ACC112 (cell line): ENCODE results near the gene IQCK.

Experiments
- H2AFZ ChIP-seq: fragments of 200-600 bp; sonication (generic); one replicate; pipeline ENCODE4 v1.6.0; 2017; ENCODE audit warnings: antibody characterized with exemption, low read length; ENCODE audit not compliant: unreplicated experiment
- H3K27ac ChIP-seq: fragments of 200-600 bp; sonication (generic); 2 replicates; pipeline ENCODE4 v1.5.1; 2014; ENCODE audit warnings: low read depth, mild to moderate bottlenecking, antibody characterized with exemption, low read length, moderate library complexity
- H3K27me3 ChIP-seq: fragments of 200-600 bp; sonication (generic); 2 replicates; pipeline ENCODE4 v1.6.1; 2014; ENCODE audit warnings: mild to moderate bottlenecking, antibody characterized with exemption, low read length, moderate library complexity, mixed read lengths; ENCODE audit not compliant: insufficient read depth
- H3K36me3 ChIP-seq: fragments of 200-600 bp; sonication (generic); 2 replicates; pipeline ENCODE4 v1.6.1; 2016; ENCODE audit warnings: mild to moderate bottlenecking, antibody characterized with exemption, low read length, moderate library complexity, mixed read lengths; ENCODE audit not compliant: insufficient read depth
- H3K4me1 ChIP-seq: fragments of 200-600 bp; sonication (generic); one replicate; pipeline ENCODE4 v1.6.1; 2016; ENCODE audit warnings: low read length, mixed read lengths; ENCODE audit not compliant: insufficient read depth, unreplicated experiment, control insufficient read depth
- H3K4me3 ChIP-seq: fragments of 200-600 bp; sonication (generic); 2 replicates; pipeline ENCODE4 v1.5.1; 2014; ENCODE audit warnings: mild to moderate bottlenecking, low read depth, low read length
- H3K79me2 ChIP-seq: fragments of 200-600 bp; sonication (generic); one replicate; pipeline ENCODE4 v1.6.0; 2016; ENCODE audit warnings: low read length; ENCODE audit not compliant: control insufficient read depth, unreplicated experiment, insufficient read depth

The IQCK gene

DNA sequence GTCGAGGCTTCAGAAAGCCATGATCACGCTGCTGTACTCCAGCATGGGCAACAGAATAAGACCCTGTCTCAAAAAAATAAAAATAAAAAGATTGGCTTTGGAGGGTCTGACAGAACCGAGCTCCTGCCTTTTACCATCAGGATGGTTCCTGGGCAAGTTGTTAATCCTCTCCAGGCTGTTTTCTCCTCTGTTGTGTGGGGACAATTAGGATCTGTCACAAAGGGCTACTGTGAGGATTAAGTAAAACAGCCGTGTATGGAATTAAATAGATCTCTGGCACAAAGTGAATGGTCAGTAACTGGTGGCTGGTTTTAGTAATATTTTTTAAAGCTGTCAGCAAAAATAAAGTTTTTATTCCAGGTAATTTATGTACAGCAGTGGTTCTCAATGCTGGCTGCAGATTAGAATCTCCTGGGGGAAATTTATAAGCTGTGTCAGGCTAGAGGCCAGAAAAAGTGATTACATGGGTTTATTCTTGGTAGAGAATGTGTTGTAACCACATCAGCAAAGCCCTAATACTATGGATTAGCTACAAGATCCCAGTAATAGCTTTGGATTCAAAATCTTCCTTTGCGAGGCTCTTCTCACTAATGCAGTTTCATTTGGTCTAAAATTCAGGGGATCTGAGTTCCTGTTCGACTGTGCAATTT is 119.4 kb downstream of the IQCK start:
- H3K4me3 ChIP-seq = no peak overlapping the region
- H3K27me3 ChIP-seq = no peaks in the 10 kb centered on the region
- H3K36me3 ChIP-seq = no peaks in the 10 kb centered on the region
- H3K79me2 ChIP-seq = no peaks in the 10 kb centered on the region
- no peak overlapping the region for H2AFZ ChIP-seq
- H3K27ac ChIP-seq = no peak overlapping the region
- H3K4me1 ChIP-seq = no peaks in the 10 kb centered on the region

DNA sequence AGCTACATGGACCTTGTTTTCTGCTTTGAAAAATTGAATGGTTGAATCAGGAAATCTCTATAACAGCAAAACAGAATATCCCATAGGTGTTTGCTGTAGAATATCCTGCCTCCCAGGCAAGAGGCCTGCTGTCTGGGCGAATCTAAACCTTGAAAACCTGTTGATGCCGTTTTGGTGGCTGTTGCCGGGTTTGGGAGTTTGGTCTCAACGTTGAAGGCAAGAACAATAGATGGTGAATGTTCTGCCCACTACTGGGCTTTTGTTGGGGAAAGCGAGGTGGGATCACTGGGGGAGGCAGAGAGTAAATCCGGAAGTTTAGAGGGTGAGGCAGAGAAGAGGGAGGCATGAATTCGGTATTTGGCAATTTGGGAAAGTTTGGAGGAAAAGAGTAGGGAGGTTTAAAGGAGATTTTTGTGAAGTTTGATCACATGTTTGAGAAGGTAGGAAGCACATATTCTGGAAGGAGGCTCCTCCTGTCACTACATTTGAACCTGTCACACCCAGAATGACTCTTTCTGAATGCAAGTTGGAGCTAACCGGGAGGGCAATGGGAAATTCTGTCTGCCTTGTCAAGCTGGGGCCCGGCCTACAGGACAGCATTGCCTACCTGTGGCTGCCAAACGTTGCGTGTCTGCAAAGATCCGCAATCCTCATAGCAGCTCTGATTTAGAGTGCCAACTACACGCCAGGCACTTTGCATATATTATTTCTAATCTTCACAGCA is 120.1 kb downstream of the IQCK start:
- no peaks in the 10 kb centered on the region for H3K4me1 ChIP-seq
- no peaks in the 10 kb centered on the region for H3K27me3 ChIP-seq
- H2AFZ ChIP-seq = no peak overlapping the region
- no peaks in the 10 kb centered on the region for H3K79me2 ChIP-seq
- H3K36me3 ChIP-seq = no peaks in the 10 kb centered on the region
- no peak overlapping the region for H3K4me3 ChIP-seq
- no peak overlapping the region for H3K27ac ChIP-seq

DNA sequence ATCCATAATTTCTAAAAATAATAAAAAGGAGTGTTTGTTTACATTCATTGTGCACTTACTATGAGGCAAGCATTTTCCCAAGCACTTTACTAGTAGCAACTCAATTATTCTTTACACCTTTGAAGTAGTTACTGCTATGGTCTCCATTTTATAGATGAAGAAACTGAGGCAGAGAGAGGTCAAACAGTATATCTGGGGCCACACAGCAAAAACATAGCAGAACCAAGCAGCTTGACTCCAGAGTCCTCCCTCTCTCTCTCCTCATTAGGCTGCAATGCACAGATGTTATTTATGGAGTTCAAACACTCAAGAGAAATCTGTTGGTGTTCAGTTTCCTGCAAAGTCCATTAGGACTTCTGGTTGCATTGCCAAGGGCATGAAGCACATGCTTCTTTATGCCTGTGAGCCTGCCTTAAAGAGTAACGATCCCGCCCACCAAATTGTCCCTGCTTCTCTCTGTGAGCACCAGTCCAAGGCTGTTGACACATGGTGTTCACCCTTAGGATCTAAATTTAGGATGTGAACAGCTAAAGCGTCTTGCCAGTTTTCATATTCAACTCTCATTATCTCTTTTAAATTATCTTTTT is 122.5 kb downstream of the IQCK start:
- Histone ChIP-seq H3K4me1 (peaks cover 8% of the 10 kb centered on the region), H3K4me3 (no peak overlapping the region), H3K36me3 (0 out of 2 replicates have a peak, but pooled peaks cover 2% of the 10 kb centered on the region), H2AFZ (no peak overlapping the region), H3K27me3 (no peaks in the 10 kb centered on the region), H3K27ac (no peak overlapping the region), H3K79me2 (no peaks in the 10 kb centered on the region)

DNA sequence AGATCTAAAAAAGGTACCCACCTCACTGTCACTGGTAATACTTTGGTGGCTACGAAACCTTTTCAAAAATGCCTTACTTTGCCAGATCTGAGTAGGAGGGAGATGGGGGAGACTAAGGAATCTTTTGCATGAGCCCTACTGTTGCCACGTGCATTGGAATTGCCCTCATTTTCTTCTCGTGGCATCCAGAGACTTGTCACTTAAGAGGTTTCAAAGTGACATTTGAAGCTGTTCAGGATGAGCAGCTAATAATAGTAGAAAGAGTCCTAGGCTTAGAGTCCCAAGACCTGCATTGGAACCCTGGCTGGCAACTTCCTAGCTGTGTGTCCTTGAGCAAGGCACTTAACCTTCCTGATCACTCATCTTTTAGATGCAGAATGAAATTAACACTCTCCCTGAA is 123.1 kb downstream of the IQCK start:
- Histone ChIP-seq H2AFZ (no peak overlapping the region), H3K4me3 (no peak overlapping the region), H3K36me3 (0 out of 2 replicates have a peak, but pooled peaks cover 2% of the 10 kb centered on the region), H3K4me1 (peaks cover 8% of the 10 kb centered on the region), H3K27ac (no peak overlapping the region), H3K27me3 (no peaks in the 10 kb centered on the region), H3K79me2 (no peaks in the 10 kb centered on the region)

DNA sequence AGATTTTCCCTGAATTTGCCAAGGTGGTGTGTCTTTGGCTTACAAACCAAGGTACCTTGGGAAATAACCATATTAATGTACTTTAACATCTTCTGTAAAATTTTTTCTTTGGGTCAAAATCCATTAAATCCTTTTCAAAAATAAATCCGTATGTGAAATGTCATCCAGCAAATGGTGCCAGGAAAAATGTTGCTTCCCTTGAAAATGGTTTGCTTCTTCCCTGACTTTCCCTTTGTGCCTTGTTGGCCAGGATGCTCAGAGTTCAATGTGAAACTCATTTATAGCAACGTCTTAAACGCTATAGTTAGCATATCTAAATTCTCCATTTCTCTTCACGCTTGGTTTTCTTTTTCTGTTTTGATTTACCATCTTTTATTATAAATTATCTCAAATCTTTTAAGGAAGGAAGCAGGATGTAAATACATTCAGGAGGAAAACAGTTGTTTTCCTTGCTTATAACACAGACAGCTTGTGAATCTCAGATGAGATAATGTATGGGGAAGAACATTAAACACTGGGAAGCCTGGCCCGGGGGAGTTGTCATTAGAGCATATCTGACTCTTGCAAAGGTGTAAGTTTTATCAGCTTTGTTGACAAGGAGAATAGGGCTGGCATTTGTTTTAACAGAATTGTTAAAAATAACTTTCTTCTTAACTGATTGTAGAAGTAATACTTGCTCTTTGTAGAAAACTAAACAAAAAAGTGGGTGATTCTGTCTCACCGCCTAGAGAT is 124.5 kb downstream of the IQCK start:
- Histone ChIP-seq H3K27me3 (no peaks in the 10 kb centered on the region), H3K36me3 (0 out of 2 replicates have a peak, but pooled peaks cover 2% of the 10 kb centered on the region), H3K79me2 (no peaks in the 10 kb centered on the region), H3K4me1 (peaks cover 8% of the 10 kb centered on the region), H3K27ac (no peak overlapping the region), H3K4me3 (no peak overlapping the region), H2AFZ (no peak overlapping the region)

DNA sequence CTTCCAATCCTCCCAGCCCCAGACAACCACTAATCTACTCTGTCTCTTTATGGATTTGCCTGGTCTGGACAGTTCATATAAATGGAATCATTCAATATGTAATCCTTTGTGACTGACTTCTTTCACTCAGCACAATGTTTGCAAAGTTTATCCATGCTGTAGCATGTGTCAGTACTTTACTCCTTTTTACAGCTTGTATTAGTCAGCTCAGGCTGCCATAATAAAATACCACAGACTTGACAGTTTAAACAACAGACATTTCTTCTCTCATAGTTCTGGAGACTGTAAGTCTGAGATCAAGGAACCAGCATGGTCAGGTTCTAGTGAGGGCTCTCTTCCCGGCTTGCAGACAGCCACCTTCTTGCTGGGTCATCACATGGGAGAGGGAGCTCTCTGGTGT is 125.3 kb downstream of the IQCK start:
- no peak overlapping the region for H3K27ac ChIP-seq
- peaks cover 8% of the 10 kb centered on the region for H3K4me1 ChIP-seq

DNA sequence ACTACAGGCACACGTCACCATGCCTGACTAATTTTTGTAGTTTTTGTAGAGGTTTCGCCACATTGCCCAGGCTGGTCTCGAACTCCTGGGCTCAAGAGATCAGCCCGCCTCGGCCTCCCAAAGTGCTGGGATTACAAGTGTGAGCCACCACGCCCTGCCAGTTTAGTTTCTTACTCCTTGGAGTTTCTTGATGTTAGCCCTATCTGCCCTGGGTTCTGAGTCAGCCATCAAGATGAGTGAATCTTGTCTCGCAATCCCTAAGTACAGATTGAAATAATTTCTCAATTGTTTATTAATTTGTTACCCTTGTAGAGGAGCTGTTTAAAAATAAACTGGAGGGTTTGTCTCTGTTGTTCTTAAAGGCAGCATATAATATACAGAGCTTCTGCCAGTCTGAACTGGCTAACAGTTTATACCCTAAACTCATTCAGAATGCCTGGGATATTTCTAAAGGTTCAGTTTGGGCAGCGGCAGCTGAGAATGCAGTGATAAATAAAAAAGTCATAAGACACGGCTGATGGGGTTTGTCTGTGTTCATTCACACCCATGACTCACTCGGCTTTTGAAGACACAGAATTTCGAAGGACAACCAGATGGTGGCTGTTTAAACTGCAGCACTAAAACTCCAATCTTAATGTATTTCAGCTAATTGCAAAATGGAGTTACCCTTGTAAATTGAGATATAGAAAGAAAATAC is 127.0 kb downstream of the IQCK start:
- 0 out of 2 replicates have a peak, but pooled peaks cover 2% of the 10 kb centered on the region for H3K36me3 ChIP-seq
- H3K79me2 ChIP-seq = no peaks in the 10 kb centered on the region
- H3K4me3 ChIP-seq = no peak overlapping the region; the same call in 1 of the 2 replicates
- H3K4me1 ChIP-seq = peaks cover 8% of the 10 kb centered on the region
- peak overlapping the region; percentile 78 for H3K27ac ChIP-seq
- peak overlapping the region; percentile 90 for H2AFZ ChIP-seq
- H3K27me3 ChIP-seq = no peaks in the 10 kb centered on the region

More for the DNA sequence above, 125.3 kb downstream of the IQCK start:
- no peaks in the 10 kb centered on the region for H3K79me2 ChIP-seq
- H2AFZ ChIP-seq = no peak overlapping the region
- H3K4me3 ChIP-seq = no peak overlapping the region
- H3K27me3 ChIP-seq = no peaks in the 10 kb centered on the region
- 0 out of 2 replicates have a peak, but pooled peaks cover 2% of the 10 kb centered on the region for H3K36me3 ChIP-seq

DNA sequence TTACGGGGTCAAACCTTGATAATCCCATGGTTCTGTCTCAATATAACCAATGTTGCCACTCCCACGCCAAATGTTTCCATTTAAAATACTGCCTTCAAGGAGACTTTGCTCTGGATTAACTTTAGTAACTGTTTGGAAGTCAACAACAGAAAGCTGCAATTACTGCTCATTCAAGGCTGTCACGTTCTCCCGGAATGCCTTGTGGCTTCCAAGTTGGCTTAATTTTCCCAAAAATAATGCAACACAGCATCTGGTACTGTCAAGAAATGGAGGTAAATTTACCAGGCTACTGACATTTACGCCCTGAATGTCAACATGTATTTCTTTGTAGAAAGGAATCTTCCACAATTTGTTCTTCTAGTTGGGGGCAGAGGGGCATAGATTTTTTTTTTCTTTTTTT is 128.4 kb downstream of the IQCK start:
- Histone ChIP-seq H3K4me3 (no peak overlapping the region), H2AFZ (no peak overlapping the region), H3K79me2 (no peaks in the 10 kb centered on the region), H3K27me3 (no peaks in the 10 kb centered on the region), H3K36me3 (0 out of 2 replicates have a peak, but pooled peaks cover 2% of the 10 kb centered on the region), H3K4me1 (peaks cover 8% of the 10 kb centered on the region), H3K27ac (no peak overlapping the region)

DNA sequence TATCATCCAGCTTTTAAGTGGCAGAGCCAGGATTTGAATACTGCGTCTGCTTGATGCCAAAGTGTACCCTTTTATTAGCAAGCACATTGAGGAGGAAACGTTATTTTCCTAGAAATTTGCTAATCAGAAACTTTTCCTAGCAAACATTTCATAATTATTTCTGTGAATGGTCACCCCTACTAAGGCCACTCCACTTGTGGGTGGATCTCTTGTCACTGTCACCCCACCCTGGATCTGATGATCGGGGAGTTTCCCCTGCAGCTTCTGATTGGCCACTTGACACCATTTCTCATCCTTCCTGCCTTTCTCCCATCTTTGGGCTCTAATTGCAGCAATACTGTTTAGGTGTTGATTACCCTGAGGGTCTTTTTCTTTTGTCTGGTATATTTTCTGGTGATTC is 130.7 kb downstream of the IQCK start:
- H3K4me3 ChIP-seq = no peak overlapping the region
- H2AFZ ChIP-seq = no peak overlapping the region
- H3K27me3 ChIP-seq = no peaks in the 10 kb centered on the region
- H3K27ac ChIP-seq = no peak overlapping the region
- H3K79me2 ChIP-seq = no peaks in the 10 kb centered on the region
- H3K4me1 ChIP-seq = peaks cover 8% of the 10 kb centered on the region
- H3K36me3 ChIP-seq = no peaks in the 10 kb centered on the region
